Colonic mucosa (tissue), 4 donors: ENCODE measurements around the gene SUSD4. TPM values are rescaled to one million over a fixed set of nuclear protein-coding genes. Genes with fewer than 3 reads are reported as not detected.
"Not testable (repeated sequence)": the region's sequence is repeated elsewhere in the genome, so short reads cannot be mapped to it uniquely, and the experiment has no call there.

ENCODE experiments used
- DNase-seq: peaks from one replicate; pipeline ENCODE4 v3.0.0-alpha.2; 2020
- H3K27ac ChIP-seq: fragments of 200-600 bp; one replicate; pipeline ENCODE4 v1.8.0; 2021
- H3K27me3 ChIP-seq: fragments of 200-600 bp; one replicate; pipeline ENCODE4 v1.8.0; 2021
- H3K36me3 ChIP-seq: fragments of 200-600 bp; one replicate; pipeline ENCODE4 v1.8.0; 2021
- H3K4me1 ChIP-seq: fragments of 200-600 bp; one replicate; pipeline ENCODE4 v1.8.0; 2021; ENCODE audit warnings: mild to moderate bottlenecking
- H3K4me3 ChIP-seq: fragments of 200-600 bp; one replicate; pipeline ENCODE4 v1.8.0; 2021
- H3K9ac ChIP-seq, 2 donors: one replicate each; pipeline ENCODE4 v1.7.0; 2013; ENCODE audit warnings: control low read depth in 2 of 2, low read depth in 2 of 2, low read length in 2 of 2
- H3K9me3 ChIP-seq: fragments of 200-600 bp; one replicate; pipeline ENCODE4 v1.8.0; 2021
- CTCF ChIP-seq: fragments of 200-600 bp; IDR thresholded peaks from one replicate; pipeline ENCODE4 v1.8.0; 2022; ENCODE audit warnings: antibody characterized with exemption, mild to moderate bottlenecking
- intact Hi-C: fragments of 100-400 bp; cut with DNase I; formaldehyde crosslinking; loops from one replicate; pipeline ENCODE4 v1.14.1; 2022
- total RNA-seq, 2 donors: library from RNA; stranded (reverse); fragmentation: NEBNext Ultra II Directional in 1 of 2; extraction: Animal tissue kit (Norgen Biotek cat#: 25700) in 1 of 2; gene quantifications; one replicate each; pipeline ENCODE4 v1.2.1, GENCODE V29; 2021
- donor health status: healthy.
- donor health status: DM: no; HTN: no; CAD: no.
- donor health status: DM: no; HTN: no; CAD: no.

SUSD4 gene
- total RNA-seq, 2 donors from 2014 or later: 0.15 to 0.37 TPM

GRCh38 chr1:223297800-223298199, 66.2 kb downstream of the SUSD4 start:
- Histone ChIP-seq H3K27ac (no peak overlapping the region), H3K9ac (no peak overlapping the region), H3K27me3 (no peaks in the 10 kb centered on the region), H3K9me3 (no peaks in the 10 kb centered on the region), H3K36me3 (no peaks in the 10 kb centered on the region), H3K4me1 (no peaks in the 10 kb centered on the region), H3K4me3 (no peak overlapping the region)
- intact Hi-C loops: no loop called here
- no peak for TF ChIP-seq CTCF
- no peak for DNase-seq

DNA sequence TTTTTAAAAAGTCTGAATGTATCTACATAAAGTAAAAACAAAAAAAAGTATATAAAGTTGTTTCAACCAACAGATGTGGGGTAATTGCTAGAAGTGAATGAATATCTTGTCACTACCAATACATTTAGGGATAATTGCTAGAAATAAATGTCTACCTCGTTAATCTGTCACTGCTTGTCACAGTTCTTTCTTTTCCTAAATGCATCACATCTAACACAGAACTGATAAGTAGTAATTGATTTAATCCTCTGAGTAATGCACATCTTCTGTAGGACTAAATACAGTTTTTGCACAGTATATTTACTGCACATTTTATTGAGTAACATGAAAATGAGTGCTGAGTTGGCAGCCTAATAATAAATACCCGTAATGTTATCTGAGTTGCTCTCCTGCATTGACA, 72.2 kb downstream of the SUSD4 start:
- H3K4me3 ChIP-seq: no peak overlapping the region
- H3K9me3 ChIP-seq: no peaks in the 10 kb centered on the region
- intact Hi-C loops: no loop called here
- H3K27me3 ChIP-seq: no peaks in the 10 kb centered on the region
- H3K4me1 ChIP-seq: no peaks in the 10 kb centered on the region
- H3K36me3 ChIP-seq: no peaks in the 10 kb centered on the region
- H3K27ac ChIP-seq: no peak overlapping the region
- DNase-seq: no peak
- no peak overlapping the region for H3K9ac ChIP-seq
- TF ChIP-seq CTCF: no peak

DNA sequence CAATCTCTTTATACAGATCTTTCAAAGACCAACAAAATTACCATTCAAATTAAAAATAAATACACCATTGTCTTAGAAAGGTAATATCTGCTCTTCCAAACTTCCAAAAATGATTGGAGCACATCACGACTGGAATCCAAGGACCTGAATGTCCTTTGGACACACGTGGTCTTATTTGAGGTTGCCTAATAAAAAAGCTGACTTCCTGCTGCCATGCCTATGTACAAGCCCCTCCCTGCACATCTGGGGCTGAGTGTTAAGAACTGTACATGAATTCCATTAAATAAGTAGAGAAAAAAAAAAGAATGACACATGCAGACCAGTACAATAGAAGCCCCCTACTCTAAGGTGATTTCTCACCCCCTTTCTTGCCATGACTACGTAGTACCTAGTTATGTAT, 73.6 kb downstream of the SUSD4 start:
- TF ChIP-seq CTCF: no peak

GRCh38 chr1:223289621-223290020, 74.4 kb downstream of the SUSD4 start:
- H3K27me3 ChIP-seq: no peaks in the 10 kb centered on the region
- H3K27ac ChIP-seq: no peak overlapping the region
- H3K9me3 ChIP-seq: no peaks in the 10 kb centered on the region
- intact Hi-C loops: no loop called here
- DNase-seq: no peak
- H3K4me1 ChIP-seq: no peaks in the 10 kb centered on the region
- no peak for TF ChIP-seq CTCF
- H3K9ac ChIP-seq: no peak overlapping the region
- no peak overlapping the region for H3K4me3 ChIP-seq
- no peaks in the 10 kb centered on the region for H3K36me3 ChIP-seq

More for the DNA sequence above, 73.6 kb downstream of the SUSD4 start:
- H3K27me3 ChIP-seq: no peaks in the 10 kb centered on the region
- no peak overlapping the region for H3K4me3 ChIP-seq
- DNase-seq: no peak
- no peak overlapping the region for H3K27ac ChIP-seq
- no peaks in the 10 kb centered on the region for H3K36me3 ChIP-seq
- no peaks in the 10 kb centered on the region for H3K4me1 ChIP-seq
- no peaks in the 10 kb centered on the region for H3K9me3 ChIP-seq
- no peak overlapping the region for H3K9ac ChIP-seq
- intact Hi-C loops: no loop called here

DNA sequence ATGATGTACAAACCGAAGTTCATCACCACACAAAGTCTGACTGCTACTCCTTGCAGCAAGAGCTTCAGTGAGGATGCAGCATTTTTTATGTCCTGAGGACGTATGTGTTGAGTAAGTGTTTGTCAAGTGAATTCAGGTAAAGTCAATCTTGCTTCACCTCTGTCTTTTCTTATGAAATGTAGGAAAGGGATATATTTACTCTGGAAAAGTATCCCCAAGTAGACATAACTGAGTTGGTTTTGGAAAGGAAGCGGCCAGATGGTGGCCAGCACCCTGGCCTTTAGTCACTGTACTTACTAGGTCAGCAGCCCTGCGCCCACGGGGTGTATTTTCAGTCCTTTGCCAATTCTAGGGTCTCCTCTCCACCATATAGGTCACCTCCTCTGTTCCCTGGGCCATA, 75.2 kb downstream of the SUSD4 start:
- intact Hi-C loops: no loop called here
- no peak for TF ChIP-seq CTCF
- Histone ChIP-seq H3K9ac (no peak overlapping the region), H3K9me3 (no peaks in the 10 kb centered on the region), H3K27me3 (no peaks in the 10 kb centered on the region), H3K4me1 (no peaks in the 10 kb centered on the region), H3K4me3 (no peak overlapping the region), H3K27ac (no peak overlapping the region), H3K36me3 (no peaks in the 10 kb centered on the region)
- no peak for DNase-seq

DNA sequence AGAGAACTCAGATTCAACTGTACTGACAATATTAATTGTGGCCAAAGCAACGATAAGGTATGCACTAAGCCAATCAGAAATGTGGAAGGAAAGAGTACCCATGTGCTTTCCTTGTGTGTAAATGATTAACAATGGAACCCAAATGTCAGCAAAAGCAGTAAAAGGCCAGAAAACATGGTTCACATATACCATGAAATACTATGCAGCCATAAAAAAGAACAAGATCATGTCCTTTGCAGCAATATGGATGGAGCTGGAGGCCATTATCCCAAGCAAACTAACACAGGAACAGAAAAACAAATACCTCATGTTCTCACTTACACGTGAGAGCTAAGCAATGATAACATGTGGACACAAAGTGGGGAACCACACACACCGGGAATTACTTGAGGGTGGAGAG, 78.5 kb downstream of the SUSD4 start:
- Histone ChIP-seq H3K9ac (no peak overlapping the region), H3K9me3 (no peaks in the 10 kb centered on the region), H3K4me3 (no peak overlapping the region), H3K36me3 (no peaks in the 10 kb centered on the region), H3K27ac (no peak overlapping the region), H3K27me3 (no peaks in the 10 kb centered on the region), H3K4me1 (no peaks in the 10 kb centered on the region)
- TF ChIP-seq CTCF: no peak
- DNase-seq: no peak
- intact Hi-C loops: no loop called here

DNA sequence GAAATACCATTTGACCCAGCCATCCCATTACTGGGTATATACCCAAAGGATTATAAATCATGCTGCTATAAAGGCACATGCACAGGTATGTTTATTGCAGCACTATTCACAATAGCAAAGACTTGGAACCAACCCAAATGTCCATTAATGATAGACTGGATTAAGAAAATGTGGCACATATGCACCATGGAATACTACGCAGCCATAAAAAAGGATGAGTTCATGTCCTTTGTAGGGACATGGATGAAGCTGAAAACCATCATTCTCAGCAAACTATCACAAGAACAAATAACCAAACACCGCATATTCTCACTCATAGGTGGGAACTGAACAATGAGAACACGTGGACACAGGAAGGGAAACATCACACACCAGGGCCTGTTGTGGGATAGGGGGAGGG, 80.3 kb downstream of the SUSD4 start:
- H3K27me3 ChIP-seq, DNase-seq, H3K4me3 ChIP-seq, H3K27ac ChIP-seq, intact Hi-C loops, H3K9ac ChIP-seq, H3K36me3 ChIP-seq, H3K4me1 ChIP-seq, H3K9me3 ChIP-seq: not testable (repeated sequence)

- H3K9me3 ChIP-seq, H3K27ac ChIP-seq, H3K27me3 ChIP-seq, H3K4me3 ChIP-seq, H3K36me3 ChIP-seq, DNase-seq, H3K9ac ChIP-seq, H3K4me1 ChIP-seq, intact Hi-C loops: not testable (repeated sequence)
These were observed 85.7 kb downstream of the SUSD4 start for GRCh38 chr1:223278311-223278710.
